Left lobe of liver (tissue), 2 donors: ENCODE results near the gene RBM38. TPM values are rescaled to one million over a fixed set of nuclear protein-coding genes. Genes with fewer than 3 reads are reported as not detected.
A peak's percentile ranks its signal among the peaks of the same experiment; 100 is the strongest.

Experiments used
- ATAC-seq: fragments of 200-7000 bp; cut with Tn5 transposase; one replicate; pipeline ENCODE4 v1.9.1; 2020; ENCODE audit warnings: mild to moderate bottlenecking, moderate library complexity
- DNase-seq: peaks from one replicate; pipeline ENCODE4 v3.0.0-alpha.2; 2020; ENCODE audit warnings: low spot score
- total RNA-seq: library from RNA; stranded (reverse); gene quantifications from one replicate; pipeline ENCODE4 v1.2.1, GENCODE V29; 2021
- donor health status: DM: no; HTN: no; CAD: no; lungs with moderate emphysema.
- donor health status: DM: no; HTN: yes; CAD: no.

Gene RBM38
- total RNA-seq, 1 donor from 2014 or later, result 6.0 TPM

DNA sequence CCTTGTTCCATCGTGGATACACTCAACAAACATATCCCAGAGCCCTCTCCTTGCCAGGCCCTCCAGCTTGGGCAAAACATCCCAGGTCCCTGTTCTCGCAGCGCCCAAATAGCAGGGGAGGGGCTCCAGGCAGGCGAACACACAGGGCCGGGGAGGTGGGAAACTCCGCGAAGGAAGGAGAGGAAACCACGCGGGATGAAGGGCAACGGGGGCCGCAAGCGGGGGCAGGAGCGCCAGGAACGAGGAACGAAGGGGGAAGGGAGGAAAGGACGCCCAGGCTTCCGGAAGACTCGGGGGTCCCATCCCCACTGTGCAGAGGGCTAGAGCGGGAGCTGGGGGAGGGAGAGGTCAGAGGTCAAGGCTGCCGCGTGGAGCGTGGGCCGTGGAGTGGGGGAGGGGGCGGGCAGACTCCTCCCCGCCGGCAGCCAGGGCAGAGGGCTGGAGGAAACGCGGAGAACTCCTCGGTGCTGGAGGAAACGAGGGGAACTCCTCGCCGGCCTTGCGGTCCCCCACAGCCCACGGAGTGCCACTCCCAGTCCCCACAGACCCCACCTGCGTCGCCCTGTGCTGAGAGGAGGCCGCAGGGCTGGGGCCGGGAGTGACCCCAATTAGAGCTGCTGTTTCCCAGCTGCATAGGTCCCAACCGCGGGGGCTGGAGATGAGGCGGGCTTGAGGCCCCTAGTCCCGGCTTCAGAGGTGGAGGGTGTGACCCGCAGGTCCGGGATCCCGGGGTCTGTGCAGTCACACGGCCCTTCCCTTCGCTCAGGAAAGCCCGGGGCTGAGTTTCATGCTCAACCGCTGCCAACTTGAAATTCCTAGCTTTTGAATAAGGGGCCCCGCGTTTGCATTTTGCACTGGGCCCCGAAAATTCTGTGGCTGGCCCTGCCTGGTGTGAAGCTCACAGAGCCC is 1.2 kb upstream of the RBM38 start:
- no peak for DNase-seq

DNA sequence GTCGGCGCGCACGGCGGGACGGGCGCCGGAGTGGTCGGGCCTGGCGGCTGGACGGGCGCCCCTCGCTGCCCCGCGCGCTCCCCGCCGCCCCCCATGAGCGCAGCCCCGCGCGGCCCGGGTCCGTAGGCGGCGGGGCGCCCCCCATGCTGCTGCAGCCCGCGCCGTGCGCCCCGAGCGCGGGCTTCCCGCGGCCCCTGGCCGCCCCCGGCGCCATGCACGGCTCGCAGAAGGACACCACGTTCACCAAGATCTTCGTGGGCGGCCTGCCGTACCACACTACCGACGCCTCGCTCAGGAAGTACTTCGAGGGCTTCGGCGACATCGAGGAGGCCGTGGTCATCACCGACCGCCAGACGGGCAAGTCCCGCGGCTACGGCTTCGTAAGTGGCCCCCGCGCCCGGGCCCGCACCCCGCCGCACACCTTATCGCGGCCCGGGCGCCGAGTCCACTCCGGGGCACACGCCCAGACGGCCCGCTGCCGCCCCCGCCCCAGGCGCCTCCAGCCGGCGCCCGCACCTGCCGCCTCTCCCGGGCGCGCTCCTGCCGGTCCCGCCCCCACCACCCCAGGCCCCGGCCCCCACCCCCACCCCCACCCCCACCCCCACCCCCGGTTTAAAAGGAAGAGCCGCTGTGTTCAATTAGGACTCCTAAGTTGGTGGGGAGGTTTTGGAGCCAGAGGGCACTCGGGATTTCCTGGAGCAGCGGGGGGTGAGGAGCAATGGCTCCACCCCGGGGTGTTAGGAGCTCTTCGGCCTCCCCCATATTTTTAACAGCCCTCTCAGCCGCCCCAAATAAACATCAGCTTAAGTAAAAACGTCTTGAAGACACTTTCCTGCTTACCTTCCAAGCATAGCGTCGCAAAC is 474 bp downstream of the RBM38 start:
- no peak for DNase-seq

More for the DNA sequence above, 1.2 kb upstream of the RBM38 start:
- ATAC-seq, result no peak

DNA sequence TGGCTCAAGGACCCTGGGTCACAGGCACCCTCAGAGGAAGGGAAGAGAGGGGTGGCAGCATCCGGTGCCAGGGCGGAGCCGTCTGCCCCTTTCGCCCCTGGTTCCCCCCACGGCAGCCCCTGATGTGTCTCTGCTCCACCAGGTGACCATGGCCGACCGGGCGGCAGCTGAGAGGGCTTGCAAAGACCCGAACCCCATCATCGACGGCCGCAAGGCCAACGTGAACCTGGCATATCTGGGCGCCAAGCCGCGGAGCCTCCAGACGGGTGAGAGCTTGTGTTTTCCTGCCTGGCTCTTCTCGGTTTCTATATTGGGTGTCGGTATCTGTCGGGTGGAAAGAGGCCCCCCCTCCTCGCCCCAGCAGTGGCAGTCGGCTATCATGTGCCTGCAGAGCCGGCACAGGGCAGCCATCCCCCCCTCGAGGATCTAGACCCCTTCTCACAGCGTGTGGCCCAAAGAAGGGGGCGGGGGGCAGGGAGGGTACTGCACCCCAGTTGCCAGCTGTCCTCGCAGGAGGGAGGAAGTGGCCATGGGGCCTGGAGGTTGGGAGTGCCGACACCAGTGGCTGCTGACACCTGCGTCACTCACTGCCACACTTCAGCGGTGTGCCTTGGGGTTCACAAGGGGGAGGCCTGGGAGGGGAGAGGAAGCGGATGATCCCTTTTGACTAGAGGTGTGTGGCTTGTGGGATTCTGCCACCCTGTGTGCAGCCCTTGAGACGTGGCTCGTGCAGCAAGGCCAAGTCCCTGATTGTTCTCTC is 1.5 kb downstream of the RBM38 start:
- no peak for ATAC-seq
- DNase-seq, result no peak

More for the DNA sequence above, 474 bp downstream of the RBM38 start:
- ATAC-seq, result no peak

DNA sequence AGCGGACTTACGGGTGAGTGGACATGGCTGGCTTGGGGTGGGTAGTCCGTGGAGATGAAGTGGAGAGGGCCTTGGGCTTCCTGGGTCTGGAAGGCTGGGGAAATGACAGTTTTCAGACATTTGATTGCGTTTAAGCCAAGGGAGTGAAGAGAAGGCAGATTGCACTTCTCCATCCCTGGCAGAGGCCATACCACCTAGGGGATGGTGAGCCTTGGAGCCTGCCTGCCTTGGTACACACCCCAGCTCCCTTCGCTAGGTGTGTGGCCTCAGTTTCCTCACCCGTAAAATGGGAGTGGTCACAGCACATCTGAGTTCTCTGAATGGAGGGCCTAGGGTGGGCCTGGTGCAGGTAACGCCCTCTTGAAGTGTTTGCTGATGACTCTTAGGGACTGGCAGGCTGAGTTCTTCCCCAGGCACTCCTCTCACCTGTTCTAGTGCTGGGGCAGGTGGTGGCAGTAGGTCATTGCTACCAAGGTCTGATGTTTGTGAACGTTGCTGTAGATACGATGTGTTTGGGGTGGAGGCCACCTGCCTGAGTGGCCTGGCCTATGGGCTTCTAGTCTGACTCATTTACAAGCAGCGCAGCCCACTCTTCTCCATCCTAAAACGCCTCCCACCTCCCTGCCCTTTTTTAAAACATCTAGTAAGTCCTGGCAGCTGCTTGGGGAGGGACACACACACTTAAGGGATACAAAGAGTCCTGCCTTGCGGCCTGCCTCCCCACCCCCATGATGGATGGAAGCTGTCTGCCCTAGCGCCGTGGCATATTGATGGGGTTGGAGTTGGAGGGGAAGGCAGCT is 2.3 kb downstream of the RBM38 start:
- DNase-seq (no peak), ATAC-seq (no peak)

DNA sequence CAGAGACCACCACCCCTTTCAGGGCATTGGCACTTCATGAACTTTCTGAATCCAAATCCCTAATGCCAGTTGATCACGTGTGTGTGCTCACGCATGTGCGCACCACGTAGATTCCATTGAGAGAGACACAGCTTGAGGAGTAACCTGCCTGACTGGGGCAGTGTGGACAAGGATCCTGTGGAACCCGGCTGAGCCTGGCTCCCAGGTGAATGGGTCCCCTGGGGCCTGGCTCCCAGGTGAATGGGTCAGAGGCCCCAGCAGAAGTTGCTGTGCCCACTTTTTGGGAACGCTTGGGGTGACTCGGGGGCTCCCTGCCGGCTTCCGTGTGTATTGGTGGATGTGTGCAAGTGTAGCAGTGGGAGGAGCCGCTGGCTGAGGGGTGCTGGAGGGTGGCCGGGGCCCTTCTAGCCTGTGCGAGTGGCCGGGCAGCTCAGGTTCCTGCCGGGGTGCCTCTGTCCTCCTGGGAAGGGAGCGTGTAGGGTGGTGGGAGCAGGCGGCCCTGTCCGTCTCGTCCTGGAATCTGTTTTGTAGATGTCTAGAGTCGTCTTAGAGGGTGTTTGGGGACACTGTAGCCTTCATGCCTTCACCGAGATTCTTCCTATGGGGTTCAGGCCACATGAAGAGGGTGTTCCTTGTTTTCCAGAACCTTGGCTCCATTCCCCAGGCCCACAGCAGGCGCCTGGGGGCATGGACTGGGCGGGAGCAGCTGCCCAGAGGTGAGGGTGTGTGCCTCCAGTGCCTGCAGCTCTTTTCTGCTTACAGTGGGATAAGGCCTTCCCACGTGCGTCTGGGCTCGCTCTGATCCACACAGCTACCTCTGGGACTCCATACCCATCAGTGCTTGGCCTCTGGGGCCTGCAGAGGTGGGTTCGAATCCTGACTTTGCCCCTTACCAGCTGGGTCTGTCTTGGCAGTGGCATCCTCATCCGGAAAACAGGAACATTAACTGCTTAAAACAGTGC is 3.2 kb downstream of the RBM38 start:
- DNase-seq, result no peak
- no peak for ATAC-seq

DNA sequence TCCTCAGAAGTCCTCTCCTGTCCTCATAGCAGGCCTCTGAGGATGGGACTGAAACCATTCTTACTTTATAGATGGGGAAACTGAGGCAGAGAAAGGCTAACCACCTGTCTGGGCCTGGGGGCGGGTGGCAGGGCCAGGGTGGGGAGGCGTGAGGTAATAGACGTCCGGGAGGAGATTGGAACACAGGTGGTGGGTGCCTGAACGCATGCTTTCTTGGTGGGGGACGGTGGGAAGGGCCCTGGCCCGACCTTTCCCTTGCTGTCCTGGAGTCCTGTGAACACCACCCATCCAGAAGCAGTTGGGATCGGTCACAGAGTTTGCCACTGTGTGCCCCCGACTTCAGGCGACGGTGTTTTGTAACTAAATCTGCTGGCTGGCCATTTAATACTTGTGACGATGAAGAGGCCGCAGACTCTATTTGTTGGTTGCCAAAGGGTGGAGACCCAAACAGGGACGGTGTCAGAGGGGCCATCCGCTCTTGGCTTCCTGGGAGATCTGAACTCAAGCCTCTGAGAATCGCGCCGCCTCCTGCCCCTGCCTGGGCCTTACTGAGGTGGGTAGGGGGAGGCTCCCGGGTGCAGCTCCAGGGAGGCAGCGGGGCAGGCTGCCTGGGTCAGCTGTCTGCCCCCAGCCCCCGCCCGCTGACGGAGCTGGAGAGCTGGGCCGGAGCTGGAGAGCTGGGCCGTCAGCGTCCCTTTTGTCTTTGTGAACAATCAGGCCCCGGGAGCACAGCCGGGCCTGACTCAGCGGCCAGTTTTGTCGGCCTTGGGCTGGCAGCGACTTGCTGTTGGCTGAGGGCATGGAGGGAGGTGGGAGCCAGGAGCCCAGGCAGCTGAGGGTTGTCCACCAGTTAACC is 4.1 kb downstream of the RBM38 start:
- ATAC-seq (peak; percentile 8), DNase-seq (no peak)

DNA sequence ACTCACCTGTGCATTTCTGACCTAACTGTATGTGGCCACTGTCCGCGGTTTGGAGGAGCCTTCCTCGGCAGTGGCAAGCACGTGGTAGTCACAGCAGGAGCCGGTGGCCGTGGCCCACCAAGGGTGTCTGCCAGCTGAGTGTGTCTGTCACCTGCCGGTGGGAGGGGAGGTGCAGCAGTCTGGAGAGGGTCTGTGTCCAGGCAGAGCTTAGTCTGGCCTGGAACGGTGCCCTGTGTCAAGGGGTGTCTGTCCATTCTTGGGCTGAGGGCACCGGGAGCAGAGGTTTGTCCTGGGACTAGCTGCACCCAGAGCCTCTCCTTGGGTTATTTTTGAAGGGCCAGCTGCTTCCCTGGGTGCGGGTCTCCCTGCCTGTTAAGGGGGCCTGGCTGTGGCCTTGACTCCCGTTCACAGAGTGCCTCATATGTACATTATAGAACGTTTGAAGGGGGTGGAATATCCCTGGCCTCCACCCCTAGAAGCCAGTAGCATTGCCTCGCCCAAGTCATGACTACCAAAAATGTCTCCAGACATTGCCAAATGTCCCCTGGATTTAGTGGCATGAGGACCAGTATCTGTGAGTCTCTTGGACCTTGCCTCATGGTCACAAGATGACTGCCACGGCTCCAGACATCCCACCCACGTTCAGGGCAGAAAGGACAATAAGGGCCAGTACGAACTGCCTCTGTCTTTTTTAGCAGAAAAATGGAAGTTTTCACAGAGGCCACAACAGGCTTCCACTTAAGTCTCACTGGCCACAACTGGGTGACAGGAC is 5.2 kb downstream of the RBM38 start:
- no peak for ATAC-seq
- DNase-seq, result no peak

DNA sequence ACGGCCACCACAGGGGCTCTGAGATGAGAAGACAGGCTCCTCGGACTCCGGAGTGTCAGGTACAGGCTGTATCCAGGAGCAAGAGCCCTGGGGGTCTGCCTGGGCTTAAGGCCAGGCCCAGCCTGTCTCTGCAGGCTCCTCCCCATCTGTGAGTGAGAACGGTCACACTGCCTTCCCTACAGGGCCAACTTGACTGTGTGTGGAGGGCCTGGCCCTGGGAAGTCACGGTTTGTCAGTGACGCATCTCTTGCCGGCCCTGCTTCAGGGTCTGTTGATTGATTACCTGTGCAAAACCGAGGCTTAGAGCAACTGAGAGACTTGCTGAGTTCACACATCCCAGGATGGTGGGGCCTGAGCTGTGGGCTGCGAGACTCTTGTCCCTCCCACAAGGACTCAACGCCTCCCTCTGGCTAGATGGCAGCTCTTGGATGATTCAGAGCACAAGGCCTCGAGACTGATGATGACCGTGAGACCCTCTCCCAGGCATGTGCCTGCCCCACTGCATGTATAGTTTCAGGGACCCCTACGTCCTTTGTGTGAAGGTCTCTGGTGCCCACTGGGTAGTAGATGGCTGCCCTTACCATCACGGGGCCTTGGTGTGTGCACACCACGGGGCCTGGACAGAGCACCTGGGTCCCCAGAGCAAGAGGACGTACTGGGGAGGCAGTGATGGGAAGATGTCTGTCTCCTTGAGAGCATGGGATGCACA is 5.9 kb downstream of the RBM38 start:
- ATAC-seq, result no peak
- no peak for DNase-seq

DNA sequence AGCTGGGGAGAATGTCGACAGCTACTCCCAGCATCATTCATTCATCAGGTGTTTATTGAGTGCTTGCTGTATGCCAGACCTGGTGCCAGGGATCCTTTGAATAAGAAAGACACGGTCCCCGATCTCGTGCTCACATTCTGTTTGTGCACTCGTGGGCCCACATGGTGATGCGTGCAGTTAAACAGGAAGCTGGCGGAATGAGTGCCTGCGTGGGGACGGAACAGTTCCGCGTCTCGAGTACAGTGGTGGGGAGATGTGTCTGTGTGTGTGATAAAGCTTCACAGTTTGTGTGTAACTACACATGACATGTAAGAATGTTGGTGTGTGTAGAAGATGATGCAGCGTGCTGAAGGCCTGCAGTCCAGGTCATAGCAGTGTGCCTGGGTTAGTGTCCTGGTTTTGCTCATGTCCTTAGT is 6.5 kb downstream of the RBM38 start:
- DNase-seq (no peak), ATAC-seq (no peak)

DNA sequence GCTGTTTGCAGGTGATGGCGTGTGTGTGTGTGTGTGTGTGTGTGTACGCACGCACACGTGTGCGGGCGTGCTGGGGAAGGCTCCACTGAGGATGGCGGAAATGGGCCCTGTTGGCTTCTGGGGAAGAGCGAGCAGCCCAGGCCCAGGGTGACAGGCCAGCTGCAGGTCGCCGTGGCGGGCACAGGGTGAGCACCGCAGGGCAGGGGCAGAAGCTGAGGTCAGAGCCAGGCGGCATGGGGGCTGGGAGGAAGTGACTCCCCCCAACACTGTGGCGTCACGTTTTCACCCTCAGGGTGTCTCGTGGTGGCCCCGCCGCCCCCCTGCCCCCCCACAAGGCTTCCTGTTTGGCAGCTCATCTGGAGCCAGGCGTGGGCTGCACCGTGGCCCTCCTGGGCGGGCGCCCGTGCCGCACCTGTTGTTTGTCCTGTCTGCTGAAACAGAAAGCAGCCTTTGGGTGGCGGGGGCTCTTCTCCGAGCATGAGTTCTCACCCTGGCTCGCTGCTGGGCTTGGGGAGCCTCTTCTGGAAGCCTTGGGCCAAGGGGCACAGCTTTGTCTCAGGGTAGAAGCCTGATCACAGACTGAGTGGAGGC is 7.1 kb downstream of the RBM38 start:
- DNase-seq (no peak), ATAC-seq (peak; percentile 21)

DNA sequence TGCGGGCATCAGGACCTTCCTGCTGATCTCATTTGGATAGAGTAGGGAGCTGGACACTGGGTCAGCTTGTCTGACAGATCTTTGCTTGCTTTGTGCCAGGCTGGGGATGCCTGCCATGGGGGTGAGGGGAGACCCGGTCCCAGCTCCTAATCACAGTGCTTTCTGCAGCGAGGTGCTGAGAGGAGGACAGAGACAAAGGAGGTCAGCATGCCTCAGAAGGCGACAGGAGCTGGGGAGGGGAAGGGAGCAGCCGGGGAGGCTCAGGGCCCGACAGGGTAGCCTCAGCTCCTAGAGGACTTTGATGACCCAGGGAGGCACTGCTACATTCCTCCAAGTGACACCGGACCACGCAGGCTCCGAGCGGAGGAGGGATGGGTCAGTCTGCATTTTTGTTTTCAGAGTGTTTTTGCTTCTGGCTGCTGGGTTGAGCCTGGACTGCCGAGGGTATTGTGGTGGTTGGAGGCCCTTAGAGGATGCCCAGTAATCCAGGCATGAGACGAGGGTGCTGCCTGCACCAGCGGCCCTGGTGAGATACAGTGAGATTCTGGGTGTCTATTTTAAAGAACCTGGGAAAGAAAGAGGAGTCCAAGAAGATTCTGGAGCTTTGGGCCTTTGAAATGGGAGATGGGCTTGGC is 7.8 kb downstream of the RBM38 start:
- no peak for DNase-seq
- no peak for ATAC-seq

DNA sequence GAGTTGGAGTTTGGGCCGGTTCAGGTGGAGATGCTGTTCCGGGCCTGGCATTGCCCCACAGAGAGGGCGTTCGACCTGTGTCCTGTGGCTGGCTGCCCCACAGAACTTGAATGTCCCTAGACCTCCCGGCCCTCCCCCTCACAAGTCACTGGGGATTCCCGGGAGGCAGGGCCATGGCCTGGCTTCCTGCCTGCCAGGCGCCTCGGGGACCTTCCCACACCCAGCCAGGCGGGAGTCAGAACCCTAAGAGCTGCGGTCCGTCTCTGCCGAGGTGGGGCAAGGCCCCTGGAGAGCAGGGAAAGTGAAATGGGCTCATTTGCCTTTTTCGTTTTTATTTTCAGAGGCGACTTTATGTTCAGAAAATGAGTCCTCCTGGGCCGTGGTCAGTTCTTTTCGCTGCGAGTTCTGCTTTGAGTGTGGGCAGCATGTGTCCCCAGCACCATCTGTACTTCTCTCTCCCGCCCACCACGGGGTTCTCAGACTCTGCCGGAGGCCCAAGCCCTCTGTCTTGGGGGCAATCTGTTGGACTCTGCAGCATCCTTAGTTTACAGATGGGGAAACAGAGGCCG is 8.5 kb downstream of the RBM38 start:
- peak; percentile 34 for ATAC-seq
- DNase-seq, result no peak

DNA sequence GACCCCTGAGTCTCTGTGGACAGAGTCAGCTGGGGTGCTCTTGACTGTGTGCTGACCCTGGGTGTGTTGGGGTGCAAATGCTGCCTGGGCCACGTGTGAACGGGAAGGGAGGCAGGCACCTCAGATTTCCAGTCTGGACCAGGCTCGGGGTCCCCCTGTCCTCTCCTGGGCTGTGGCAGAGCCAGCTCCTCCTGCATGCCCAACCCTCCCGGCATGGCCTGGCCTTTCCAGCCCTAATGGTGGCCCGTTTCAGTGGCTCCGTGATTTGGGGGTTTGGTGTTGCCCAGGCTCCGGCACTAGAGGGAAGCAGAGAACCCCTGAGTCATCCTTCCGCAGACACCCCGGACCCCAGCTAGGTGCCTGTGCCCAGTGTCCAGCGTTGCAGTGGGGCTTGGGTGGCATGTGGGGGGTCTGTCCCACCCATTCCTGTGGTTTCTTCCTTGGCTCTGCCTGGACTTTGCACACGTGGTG is 9.1 kb downstream of the RBM38 start:
- DNase-seq (no peak), ATAC-seq (no peak)

DNA sequence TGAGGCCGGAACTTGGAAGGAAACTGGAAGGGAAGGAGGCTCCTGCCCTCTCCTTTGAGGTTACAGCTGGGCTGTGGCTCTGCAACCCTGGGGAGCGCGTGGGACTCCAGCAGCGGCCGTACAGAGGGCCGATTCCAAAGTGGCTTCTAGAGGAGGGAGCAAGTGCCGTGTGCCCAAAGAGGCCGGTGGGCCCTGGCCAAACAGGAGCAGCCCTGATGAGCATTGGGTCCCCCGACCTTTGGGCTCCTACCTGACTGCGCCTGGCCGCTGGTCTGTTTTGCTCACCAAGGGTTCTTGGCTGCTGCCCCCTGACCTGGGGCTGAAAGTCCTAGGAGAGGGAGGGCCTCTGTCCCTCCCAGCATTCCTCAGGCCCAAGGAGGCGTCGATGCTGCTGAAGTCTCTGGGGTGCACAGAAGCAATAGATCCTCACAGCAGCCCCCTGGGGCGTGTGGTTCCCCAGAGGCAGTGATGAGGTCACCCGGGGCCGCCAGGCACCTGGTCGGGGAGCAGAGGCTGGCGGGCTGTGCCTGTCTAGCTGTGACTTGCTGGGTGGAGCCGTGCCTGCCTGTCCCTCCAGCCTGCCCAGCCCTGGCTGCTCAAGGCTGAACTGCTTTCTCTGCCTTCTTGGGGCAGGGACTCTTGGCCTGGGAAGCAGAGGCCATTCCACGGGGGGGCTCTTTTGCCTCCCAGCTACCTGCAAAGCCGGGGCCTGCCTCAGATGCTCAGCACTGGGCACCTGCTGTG is 9.8 kb downstream of the RBM38 start:
- DNase-seq (no peak), ATAC-seq (no peak)

DNA sequence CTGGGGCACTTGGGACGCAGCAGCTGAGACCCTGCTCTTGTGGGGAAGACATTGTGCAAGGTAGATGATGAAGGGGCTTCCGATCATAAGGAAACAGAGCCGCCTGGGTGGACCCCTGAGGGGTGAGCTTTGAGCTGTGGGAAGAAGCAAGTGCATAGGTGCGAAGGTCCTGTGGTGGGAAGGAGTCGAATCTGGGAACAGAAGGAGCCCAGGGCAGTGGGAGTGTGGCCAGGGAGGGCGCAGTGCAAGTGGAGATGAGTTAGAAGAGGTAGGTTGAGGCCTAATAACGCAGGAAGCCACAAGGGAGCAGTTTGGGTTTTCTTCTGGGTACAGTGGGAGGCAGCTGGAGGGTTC is 10.3 kb downstream of the RBM38 start:
- ATAC-seq, result no peak

More for the DNA sequence above, 10.3 kb downstream of the RBM38 start:
- DNase-seq, result no peak
